Measurements from ENCODE around the gene PRKCE. TPM values are rescaled to one million over a fixed set of nuclear protein-coding genes. Genes with fewer than 3 reads are reported as not detected.
A peak's percentile ranks its signal among the peaks of the same experiment; 100 is the strongest.

PRKCE gene
- total RNA-seq, 1 experiment from 2014 or later = 14.8 TPM

DNA sequence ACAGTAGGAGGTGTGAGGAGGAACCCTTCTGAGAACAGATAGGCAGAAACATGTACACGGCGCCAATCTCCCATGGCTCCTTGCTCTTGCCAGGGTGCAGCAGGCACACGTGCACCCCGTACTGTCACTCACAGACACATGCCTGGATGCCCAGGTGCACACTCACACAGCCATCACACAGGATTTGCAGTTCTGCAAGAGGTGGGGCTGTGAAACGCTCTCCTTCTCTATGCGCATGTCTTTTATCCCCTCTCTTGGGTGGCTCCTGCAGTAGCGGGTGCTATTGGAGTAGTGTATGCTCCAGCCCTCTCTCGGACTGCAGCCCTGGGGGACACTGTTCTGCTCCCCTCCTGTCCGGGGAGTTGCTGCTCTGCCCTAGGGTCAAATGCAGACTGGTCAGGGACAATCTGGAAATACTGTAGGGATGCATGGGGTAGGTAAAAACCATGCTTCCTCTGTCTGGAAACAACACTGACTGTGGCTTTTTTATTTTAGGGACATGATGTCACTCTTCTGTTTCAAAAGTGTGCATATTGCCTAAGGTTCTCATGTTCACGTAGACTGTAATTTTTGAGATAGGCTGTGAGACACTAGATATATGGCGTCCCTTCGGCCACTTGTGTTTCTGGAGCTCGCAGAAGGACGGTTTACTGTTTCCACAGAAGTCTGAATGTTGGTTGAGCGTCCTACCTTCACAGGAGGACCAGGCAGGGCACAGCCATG lies 118.5 kb downstream of the PRKCE start (continued):
- TF ChIP-seq ZNF274 (IDR thresholded peaks at IDR 0.05; ENCODE audit: low read depth, low read length) = no peak

GRCh38 chr2:45770811-45771210 lies 119.3 kb downstream of the PRKCE start:
- Histone ChIP-seq H3K4me3 (replicated peaks in 1 of 2; ENCODE audit: low read depth in 1 of 2, low read length in 2 of 2) (no peak overlapping the region), H3K4me1 (ENCODE audit: control insufficient read depth in 1 of 2, insufficient read depth in 2 of 2, low read length in 2 of 2) (peaks cover 0 to 6% of the 10 kb centered on the region in 2 experiments; a peak in 1 of 4 replicates), H4K20me1 (ENCODE audit: insufficient read depth) (no peaks in the 10 kb centered on the region), H3K9ac (ENCODE audit: low read length) (no peak overlapping the region), H3K36me3 (ENCODE audit: control insufficient read depth in 1 of 2, insufficient read depth in 2 of 2, low read length in 2 of 2) (no peaks in the 10 kb centered on the region), H3K9me3 (ENCODE audit: control insufficient read depth in 1 of 2, insufficient read depth in 1 of 2, low read depth in 1 of 2, low read length in 2 of 2) (no peaks in the 10 kb centered on the region), H3K27me3 (ENCODE audit: insufficient read depth, low read length) (no peaks in the 10 kb centered on the region), H3K79me2 (ENCODE audit: insufficient read depth, low read length) (no peaks in the 10 kb centered on the region), H3K27ac (ENCODE audit: low read depth, low read length) (no peak overlapping the region), H3K9me2 (ENCODE audit: insufficient read depth) (no peaks in the 10 kb centered on the region), H2AFZ (ENCODE audit: low read depth, low read length, poor library complexity, severe bottlenecking) (no peak overlapping the region), H3K4me2 (ENCODE audit: low read length) (no peak overlapping the region)
- ChIA-PET POLR2A (no interaction called here), RAD21 (ENCODE audit: low non-redundant PET in 1 of 2, low total read pairs in 2 of 2, uncharacterized antibody in 2 of 2, unreplicated experiment in 2 of 2) (no interaction called here), CTCF (interaction anchor here (1.1 kb wide), 1 partner anchor 9 kb away, joined by 4 read pairs; no protein-coding TSS in a partner anchor)
- ATAC-seq = no peak
- DNase-seq (ENCODE audit: low read depth, low spot score) = no peak
- no peak for TF ChIP-seq CEBPB (IDR thresholded peaks at IDR 0.05; ENCODE audit: low read depth)
- TF ChIP-seq POLR2AphosphoS5 (IDR thresholded peaks at IDR 0.05; ENCODE audit: low read depth, low read length) = no peak
- no peak for TF ChIP-seq ELF1 (IDR thresholded peaks at IDR 0.05; ENCODE audit: borderline replicate concordance, low read depth)
- no peak for TF ChIP-seq POLR2A (IDR thresholded peaks at IDR 0.05; ENCODE audit: borderline replicate concordance, extremely low read depth, insufficient read depth, insufficient read length)
- TF ChIP-seq FOSL1 (IDR thresholded peaks at IDR 0.05; ENCODE audit: low read depth) = no peak
- TF ChIP-seq, protein P1, sequence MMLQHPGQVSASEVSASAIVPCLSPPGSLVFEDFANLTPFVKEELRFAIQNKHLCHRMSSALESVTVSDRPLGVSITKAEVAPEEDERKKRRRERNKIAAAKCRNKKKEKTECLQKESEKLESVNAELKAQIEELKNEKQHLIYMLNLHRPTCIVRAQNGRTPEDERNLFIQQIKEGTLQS (IDR thresholded peaks at IDR 0.05) = no peak
- intact Hi-C loops (cut with micrococcal nuclease) = no loop called here
- no TSS peak for BruUV-seq (replicated peaks)

DNA sequence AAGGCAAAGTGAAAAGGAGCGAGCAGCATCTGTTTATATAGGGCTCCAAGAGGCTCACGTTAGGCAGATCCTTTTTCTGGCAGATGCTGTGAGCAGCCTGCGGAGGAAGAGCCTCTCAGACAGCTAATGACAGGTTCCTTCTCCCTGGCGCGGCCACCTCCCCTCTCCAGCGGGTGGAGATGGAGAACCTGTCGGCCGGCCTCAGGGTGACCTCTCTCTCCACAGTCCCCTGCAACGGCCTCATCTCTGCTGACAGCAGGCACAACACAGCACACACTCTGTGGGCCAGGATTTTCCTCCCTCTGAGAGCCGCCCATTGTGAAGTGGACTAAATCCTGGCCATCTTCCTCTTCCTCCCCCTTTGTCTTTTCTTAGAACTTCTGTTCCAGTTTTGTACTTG lies 119.8 kb downstream of the PRKCE start:
- Histone ChIP-seq H3K9me3 (ENCODE audit: control insufficient read depth in 1 of 2, insufficient read depth in 1 of 2, low read depth in 1 of 2, low read length in 2 of 2) (no peaks in the 10 kb centered on the region), H3K27me3 (ENCODE audit: insufficient read depth, low read length) (no peaks in the 10 kb centered on the region), H3K79me2 (ENCODE audit: insufficient read depth, low read length) (no peaks in the 10 kb centered on the region), H3K36me3 (ENCODE audit: control insufficient read depth in 1 of 2, insufficient read depth in 2 of 2, low read length in 2 of 2) (no peaks in the 10 kb centered on the region), H3K4me1 (ENCODE audit: control insufficient read depth in 1 of 2, insufficient read depth in 2 of 2, low read length in 2 of 2) (peaks cover 0 to 10% of the 10 kb centered on the region in 2 experiments; a peak in 1 of 4 replicates), H3K4me2 (ENCODE audit: low read length) (no peak overlapping the region), H3K9ac (ENCODE audit: low read length) (no peak overlapping the region), H3K4me3 (replicated peaks in 1 of 2; ENCODE audit: low read depth in 1 of 2, low read length in 2 of 2) (no peak overlapping the region), H3K9me2 (ENCODE audit: insufficient read depth) (no peaks in the 10 kb centered on the region), H4K20me1 (ENCODE audit: insufficient read depth) (no peaks in the 10 kb centered on the region), H3K27ac (ENCODE audit: low read depth, low read length) (no peak overlapping the region), H2AFZ (ENCODE audit: low read depth, low read length, poor library complexity, severe bottlenecking) (no peak overlapping the region)
- intact Hi-C loops (cut with micrococcal nuclease) = no loop called here
- ChIA-PET CTCF (interaction anchor here (1.1 kb wide), 1 partner anchor 9 kb away, joined by 4 read pairs; no protein-coding TSS in a partner anchor), POLR2A (no interaction called here), RAD21 (ENCODE audit: low non-redundant PET in 1 of 2, low total read pairs in 2 of 2, uncharacterized antibody in 2 of 2, unreplicated experiment in 2 of 2) (no interaction called here)
- DNase-seq (ENCODE audit: low read depth, low spot score) = no peak
- peak; percentile 40; the same call in 1 of the 2 replicates for ATAC-seq
- no TSS peak for BruUV-seq (replicated peaks)
- no peak for TF ChIP-seq POLR2A (IDR thresholded peaks at IDR 0.05; ENCODE audit: borderline replicate concordance, extremely low read depth, insufficient read depth, insufficient read length)
- TF ChIP-seq, protein P1 (IDR thresholded peaks at IDR 0.05) = no peak
- TF ChIP-seq ZFX (IDR thresholded peaks at IDR 0.05) = no peak
- TF ChIP-seq EZH2phosphoT487 (IDR thresholded peaks at IDR 0.05; ENCODE audit: borderline replicate concordance) = no peak
- no peak for TF ChIP-seq RAD21 (IDR thresholded peaks at IDR 0.05; ENCODE audit: low read depth)
- TF ChIP-seq EZH2 (IDR thresholded peaks at IDR 0.05) = no peak
- TF ChIP-seq EGR1 (IDR thresholded peaks at IDR 0.05; ENCODE audit: low read depth) = no peak
- TF ChIP-seq ELF1 (IDR thresholded peaks at IDR 0.05; ENCODE audit: borderline replicate concordance, low read depth) = no peak
- TF ChIP-seq JUND (IDR thresholded peaks at IDR 0.05) = no peak
- TF ChIP-seq, protein P2, sequence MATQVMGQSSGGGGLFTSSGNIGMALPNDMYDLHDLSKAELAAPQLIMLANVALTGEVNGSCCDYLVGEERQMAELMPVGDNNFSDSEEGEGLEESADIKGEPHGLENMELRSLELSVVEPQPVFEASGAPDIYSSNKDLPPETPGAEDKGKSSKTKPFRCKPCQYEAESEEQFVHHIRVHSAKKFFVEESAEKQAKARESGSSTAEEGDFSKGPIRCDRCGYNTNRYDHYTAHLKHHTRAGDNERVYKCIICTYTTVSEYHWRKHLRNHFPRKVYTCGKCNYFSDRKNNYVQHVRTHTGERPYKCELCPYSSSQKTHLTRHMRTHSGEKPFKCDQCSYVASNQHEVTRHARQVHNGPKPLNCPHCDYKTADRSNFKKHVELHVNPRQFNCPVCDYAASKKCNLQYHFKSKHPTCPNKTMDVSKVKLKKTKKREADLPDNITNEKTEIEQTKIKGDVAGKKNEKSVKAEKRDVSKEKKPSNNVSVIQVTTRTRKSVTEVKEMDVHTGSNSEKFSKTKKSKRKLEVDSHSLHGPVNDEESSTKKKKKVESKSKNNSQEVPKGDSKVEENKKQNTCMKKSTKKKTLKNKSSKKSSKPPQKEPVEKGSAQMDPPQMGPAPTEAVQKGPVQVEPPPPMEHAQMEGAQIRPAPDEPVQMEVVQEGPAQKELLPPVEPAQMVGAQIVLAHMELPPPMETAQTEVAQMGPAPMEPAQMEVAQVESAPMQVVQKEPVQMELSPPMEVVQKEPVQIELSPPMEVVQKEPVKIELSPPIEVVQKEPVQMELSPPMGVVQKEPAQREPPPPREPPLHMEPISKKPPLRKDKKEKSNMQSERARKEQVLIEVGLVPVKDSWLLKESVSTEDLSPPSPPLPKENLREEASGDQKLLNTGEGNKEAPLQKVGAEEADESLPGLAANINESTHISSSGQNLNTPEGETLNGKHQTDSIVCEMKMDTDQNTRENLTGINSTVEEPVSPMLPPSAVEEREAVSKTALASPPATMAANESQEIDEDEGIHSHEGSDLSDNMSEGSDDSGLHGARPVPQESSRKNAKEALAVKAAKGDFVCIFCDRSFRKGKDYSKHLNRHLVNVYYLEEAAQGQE (IDR thresholded peaks at IDR 0.05; ENCODE audit: low read depth) = no peak
- TF ChIP-seq YY1 (IDR thresholded peaks at IDR 0.05; ENCODE audit: extremely low read depth, insufficient replicate concordance, low read depth, low read length) = no peak
